OCI-LY1 (cell line): ENCODE results near the gene COTL1.
A peak's percentile ranks its signal among the peaks of the same experiment; 100 is the strongest.

Source experiments
- H2AFZ ChIP-seq: fragments of 200-600 bp; sonication (generic), shearing (Covaris generic); 2 replicates; pipeline ENCODE4 v1.6.0; 2014; ENCODE audit warnings: antibody characterized with exemption, mild to moderate bottlenecking, low read length
- H3F3A ChIP-seq: fragments of 200-600 bp; sonication (generic), shearing (Covaris generic); 2 replicates; pipeline ENCODE4 v1.6.0; 2014; ENCODE audit warnings: mild to moderate bottlenecking, antibody characterized with exemption, low read length, moderate library complexity; ENCODE audit not compliant: insufficient read depth
- H3K27ac ChIP-seq: fragments of 200-600 bp; sonication (generic); 2 replicates; pipeline ENCODE4 v1.5.1; 2014; ENCODE audit warnings: low read length, mixed run types, mild to moderate bottlenecking, low read depth; ENCODE audit not compliant: poor library complexity, severe bottlenecking
- H3K27me3 ChIP-seq: fragments of 200-600 bp; sonication (generic); 2 replicates; pipeline ENCODE4 v1.6.0; 2014; ENCODE audit warnings: antibody characterized with exemption, mild to moderate bottlenecking, low read length, moderate library complexity; ENCODE audit not compliant: insufficient read depth
- H3K36me3 ChIP-seq: fragments of 200-600 bp; sonication (generic); 2 replicates; pipeline ENCODE4 v1.6.1; 2014; ENCODE audit warnings: mild to moderate bottlenecking, antibody characterized with exemption, low read length, moderate library complexity, mixed read lengths; ENCODE audit not compliant: insufficient read depth
- H3K4me1 ChIP-seq: fragments of 200-600 bp; sonication (generic); 2 replicates; pipeline ENCODE4 v1.5.1; 2014; ENCODE audit warnings: mild to moderate bottlenecking, low read length, moderate library complexity; ENCODE audit not compliant: insufficient read depth, severe bottlenecking
- H3K4me2 ChIP-seq: fragments of 200-600 bp; sonication (generic), shearing (Covaris generic); 2 replicates; pipeline ENCODE4 v1.6.1; 2014; ENCODE audit warnings: low read length
- H3K4me3 ChIP-seq: fragments of 200-600 bp; sonication (generic); 2 replicates; pipeline ENCODE4 v1.5.1; 2014; ENCODE audit warnings: low read length, low read depth, mild to moderate bottlenecking, mixed read lengths; ENCODE audit not compliant: poor library complexity, severe bottlenecking
- H3K79me2 ChIP-seq: fragments of 200-600 bp; shearing (Covaris generic); 2 replicates; pipeline ENCODE4 v1.6.1; 2016; ENCODE audit warnings: mixed run types, low read length, mixed read lengths; ENCODE audit not compliant: insufficient read depth
- H3K9ac ChIP-seq: fragments of 200-600 bp; sonication (generic), shearing (Covaris generic); 2 replicates; pipeline ENCODE4 v1.6.1; 2014; ENCODE audit warnings: mild to moderate bottlenecking, low read length, mixed read lengths
- H3K9me2 ChIP-seq: fragments of 200-600 bp; sonication (generic), shearing (Covaris generic); 2 replicates; pipeline ENCODE4 v1.6.1; 2014; ENCODE audit warnings: low read depth, mild to moderate bottlenecking, low read length, mixed read lengths
- H3K9me3 ChIP-seq: fragments of 200-600 bp; shearing (Covaris generic); 2 replicates; pipeline ENCODE4 v1.6.1; 2014; ENCODE audit warnings: low read length, mixed read lengths
- H4K20me1 ChIP-seq: fragments of 200-600 bp; sonication (generic), shearing (Covaris generic); 2 replicates; pipeline ENCODE4 v1.6.0; 2016; ENCODE audit warnings: mild to moderate bottlenecking, low read length; ENCODE audit not compliant: insufficient read depth
- EZH2 ChIP-seq: fragments of 200-600 bp; sonication (generic), shearing (Covaris generic); IDR thresholded peaks from 2 replicates; pipeline ENCODE4 v1.8.0; 2017; ENCODE audit warnings: borderline replicate concordance, mixed run types, mild to moderate bottlenecking, antibody characterized with exemption, low read length, moderate library complexity, mixed read lengths
- TF ChIP-seq, protein P1 (sequence below): fragments of 200-600 bp; sonication (generic), shearing (Covaris generic); IDR thresholded peaks from 2 replicates; pipeline ENCODE4 v1.5.1; 2017; ENCODE audit warnings: mild to moderate bottlenecking, antibody characterized with exemption, low read length, moderate library complexity, mixed read lengths

Gene COTL1

GRCh38 chr16:84563064-84563715 is 54.7 kb downstream of the COTL1 start:
- no peak overlapping the region for H3K27ac ChIP-seq
- no peaks in the 10 kb centered on the region for H3K79me2 ChIP-seq
- no peaks in the 10 kb centered on the region for H3K9me3 ChIP-seq
- no peaks in the 10 kb centered on the region for H3K9me2 ChIP-seq
- no peaks in the 10 kb centered on the region for H3F3A ChIP-seq
- H3K4me2 ChIP-seq: no peak overlapping the region
- no peaks in the 10 kb centered on the region for H3K4me1 ChIP-seq
- no peak overlapping the region for H3K9ac ChIP-seq
- H3K4me3 ChIP-seq: no peak overlapping the region
- TF ChIP-seq, protein P1, sequence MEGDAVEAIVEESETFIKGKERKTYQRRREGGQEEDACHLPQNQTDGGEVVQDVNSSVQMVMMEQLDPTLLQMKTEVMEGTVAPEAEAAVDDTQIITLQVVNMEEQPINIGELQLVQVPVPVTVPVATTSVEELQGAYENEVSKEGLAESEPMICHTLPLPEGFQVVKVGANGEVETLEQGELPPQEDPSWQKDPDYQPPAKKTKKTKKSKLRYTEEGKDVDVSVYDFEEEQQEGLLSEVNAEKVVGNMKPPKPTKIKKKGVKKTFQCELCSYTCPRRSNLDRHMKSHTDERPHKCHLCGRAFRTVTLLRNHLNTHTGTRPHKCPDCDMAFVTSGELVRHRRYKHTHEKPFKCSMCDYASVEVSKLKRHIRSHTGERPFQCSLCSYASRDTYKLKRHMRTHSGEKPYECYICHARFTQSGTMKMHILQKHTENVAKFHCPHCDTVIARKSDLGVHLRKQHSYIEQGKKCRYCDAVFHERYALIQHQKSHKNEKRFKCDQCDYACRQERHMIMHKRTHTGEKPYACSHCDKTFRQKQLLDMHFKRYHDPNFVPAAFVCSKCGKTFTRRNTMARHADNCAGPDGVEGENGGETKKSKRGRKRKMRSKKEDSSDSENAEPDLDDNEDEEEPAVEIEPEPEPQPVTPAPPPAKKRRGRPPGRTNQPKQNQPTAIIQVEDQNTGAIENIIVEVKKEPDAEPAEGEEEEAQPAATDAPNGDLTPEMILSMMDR: no peak
- no peak for TF ChIP-seq EZH2
- H3K36me3 ChIP-seq: peaks cover 70% of the 10 kb centered on the region
- H3K27me3 ChIP-seq: no peaks in the 10 kb centered on the region
- no peak overlapping the region for H2AFZ ChIP-seq
- H4K20me1 ChIP-seq: no peaks in the 10 kb centered on the region

DNA sequence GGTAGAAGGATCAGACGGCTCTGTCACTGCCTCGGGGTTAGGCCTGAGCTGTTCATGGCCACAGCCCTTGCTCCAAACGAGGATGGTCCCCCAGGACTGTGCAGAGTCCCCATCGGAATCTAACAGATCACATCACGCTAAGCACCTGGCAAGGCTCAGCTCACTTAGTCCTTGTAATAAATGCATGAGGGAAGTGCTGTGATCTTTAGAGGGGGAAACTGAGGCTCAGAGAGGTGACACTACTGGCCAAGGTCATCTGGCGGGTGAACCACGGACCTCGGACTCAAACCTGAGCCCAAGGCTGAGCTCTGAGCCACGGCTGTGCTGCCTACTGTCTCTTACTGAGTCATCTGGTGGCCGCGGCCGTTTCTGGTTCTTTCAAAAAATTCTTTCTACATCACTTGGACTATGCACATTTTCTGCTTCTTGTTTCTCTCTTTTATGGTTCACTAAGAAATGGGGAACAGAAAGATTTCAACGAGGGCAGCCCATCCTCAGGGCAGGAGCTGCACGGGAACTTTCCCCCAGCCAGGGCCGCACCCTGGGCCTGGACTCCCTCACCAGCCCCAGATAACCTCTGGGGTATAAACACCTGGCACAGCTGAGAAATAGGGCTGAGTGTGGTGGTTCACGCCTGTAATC is 55.6 kb downstream of the COTL1 start:
- H3K9ac ChIP-seq: no peak overlapping the region
- peak overlapping the region; percentile 35 for H3K27ac ChIP-seq
- no peak overlapping the region for H3K4me3 ChIP-seq
- H4K20me1 ChIP-seq: no peaks in the 10 kb centered on the region
- H3K4me2 ChIP-seq: no peak overlapping the region
- no peaks in the 10 kb centered on the region for H3K27me3 ChIP-seq
- peaks cover 61% of the 10 kb centered on the region for H3K36me3 ChIP-seq
- H3K9me2 ChIP-seq: no peaks in the 10 kb centered on the region
- H3K79me2 ChIP-seq: no peaks in the 10 kb centered on the region
- H3K9me3 ChIP-seq: no peaks in the 10 kb centered on the region
- H2AFZ ChIP-seq: no peak overlapping the region
- no peak for TF ChIP-seq EZH2
- H3F3A ChIP-seq: no peaks in the 10 kb centered on the region
- H3K4me1 ChIP-seq: no peaks in the 10 kb centered on the region

DNA sequence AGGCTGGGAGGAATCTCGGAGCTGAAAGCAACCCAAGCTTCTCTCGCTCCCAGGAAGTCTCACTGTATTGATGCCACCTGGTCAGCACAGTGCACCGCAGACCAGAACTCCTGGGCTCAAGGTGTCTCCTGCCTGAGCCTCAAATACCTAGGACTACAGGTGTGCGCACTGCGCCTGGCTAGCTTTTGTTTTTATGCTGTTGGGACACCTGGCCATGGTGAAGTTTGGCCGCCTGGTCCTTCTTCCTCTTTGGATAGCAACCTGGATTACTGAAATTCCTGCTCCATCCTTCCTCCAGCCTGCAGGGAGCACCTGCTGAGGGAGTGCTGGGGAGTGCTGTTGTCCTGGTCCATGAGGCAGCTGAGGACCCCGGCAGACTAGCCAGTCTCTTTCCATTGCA is 56.6 kb downstream of the COTL1 start:
- no peaks in the 10 kb centered on the region for H3K9me3 ChIP-seq
- H2AFZ ChIP-seq: no peak overlapping the region
- no peaks in the 10 kb centered on the region for H3K27me3 ChIP-seq
- no peaks in the 10 kb centered on the region for H3K9me2 ChIP-seq
- H3K27ac ChIP-seq: no peak overlapping the region
- no peaks in the 10 kb centered on the region for H4K20me1 ChIP-seq
- H3K4me3 ChIP-seq: no peak overlapping the region
- H3K79me2 ChIP-seq: no peaks in the 10 kb centered on the region
- H3F3A ChIP-seq: no peaks in the 10 kb centered on the region
- no peak overlapping the region for H3K9ac ChIP-seq
- no peaks in the 10 kb centered on the region for H3K4me1 ChIP-seq
- H3K4me2 ChIP-seq: no peak overlapping the region
- TF ChIP-seq EZH2: no peak
- H3K36me3 ChIP-seq: peaks cover 51% of the 10 kb centered on the region

GRCh38 chr16:84560269-84560668 is 57.6 kb downstream of the COTL1 start:
- Histone ChIP-seq H3K9ac (no peak overlapping the region), H3K79me2 (no peaks in the 10 kb centered on the region), H3K9me2 (no peaks in the 10 kb centered on the region), H3K27ac (no peak overlapping the region), H3K4me2 (no peak overlapping the region), H3K27me3 (no peaks in the 10 kb centered on the region), H4K20me1 (no peaks in the 10 kb centered on the region), H3F3A (no peaks in the 10 kb centered on the region), H3K4me3 (no peak overlapping the region), H3K9me3 (no peaks in the 10 kb centered on the region), H2AFZ (no peak overlapping the region), H3K4me1 (no peaks in the 10 kb centered on the region), H3K36me3 (peaks cover 41% of the 10 kb centered on the region)
- no peak for TF ChIP-seq EZH2
- TF ChIP-seq, protein P1: no peak
